GM12891 (cell line): ENCODE results near the gene PIM3.
"Not testable (repeated sequence)": the region's sequence is repeated elsewhere in the genome, so short reads cannot be mapped to it uniquely, and the experiment has no call there.

ENCODE experiments used
- DNase-seq: peaks from one replicate; pipeline ENCODE4 v3.0.0; 2011; ENCODE audit warnings: low spot score; ENCODE audit not compliant: insufficient read length
- FAIRE-seq: peaks from 2 replicates; lab custom pipeline; 2011; peaks lifted over from hg19 to GRCh38; lab: Jason Lieb, UNC
- PAX5 ChIP-seq: IDR thresholded peaks from 2 replicates; pipeline ENCODE4 v1.6.1; 2011; ENCODE audit warnings: low read length, moderate library complexity, mild to moderate bottlenecking; ENCODE audit not compliant: insufficient read depth, severe bottlenecking
- POLR2A ChIP-seq: IDR thresholded peaks from 2 replicates; pipeline ENCODE4 v1.6.1; 2011; ENCODE audit warnings: low read depth, low read length, control low read depth
- POLR2AphosphoS5 ChIP-seq: IDR thresholded peaks from 2 replicates; pipeline ENCODE4 v1.6.1; 2011; ENCODE audit warnings: low read depth, low read length, control low read depth
- POU2F2 ChIP-seq: IDR thresholded peaks from 2 replicates; pipeline ENCODE4 v1.6.1; 2011; ENCODE audit warnings: low read depth, mild to moderate bottlenecking, control low read depth, low read length, moderate library complexity
- SPI1 ChIP-seq: IDR thresholded peaks from 2 replicates; pipeline ENCODE4 v1.6.1; 2011; ENCODE audit warnings: low read depth, low read length, control low read depth
- TAF1 ChIP-seq: IDR thresholded peaks from 2 replicates; pipeline ENCODE4 v1.6.1; 2011; ENCODE audit warnings: low read depth, low read length, control low read depth

Gene PIM3

DNA sequence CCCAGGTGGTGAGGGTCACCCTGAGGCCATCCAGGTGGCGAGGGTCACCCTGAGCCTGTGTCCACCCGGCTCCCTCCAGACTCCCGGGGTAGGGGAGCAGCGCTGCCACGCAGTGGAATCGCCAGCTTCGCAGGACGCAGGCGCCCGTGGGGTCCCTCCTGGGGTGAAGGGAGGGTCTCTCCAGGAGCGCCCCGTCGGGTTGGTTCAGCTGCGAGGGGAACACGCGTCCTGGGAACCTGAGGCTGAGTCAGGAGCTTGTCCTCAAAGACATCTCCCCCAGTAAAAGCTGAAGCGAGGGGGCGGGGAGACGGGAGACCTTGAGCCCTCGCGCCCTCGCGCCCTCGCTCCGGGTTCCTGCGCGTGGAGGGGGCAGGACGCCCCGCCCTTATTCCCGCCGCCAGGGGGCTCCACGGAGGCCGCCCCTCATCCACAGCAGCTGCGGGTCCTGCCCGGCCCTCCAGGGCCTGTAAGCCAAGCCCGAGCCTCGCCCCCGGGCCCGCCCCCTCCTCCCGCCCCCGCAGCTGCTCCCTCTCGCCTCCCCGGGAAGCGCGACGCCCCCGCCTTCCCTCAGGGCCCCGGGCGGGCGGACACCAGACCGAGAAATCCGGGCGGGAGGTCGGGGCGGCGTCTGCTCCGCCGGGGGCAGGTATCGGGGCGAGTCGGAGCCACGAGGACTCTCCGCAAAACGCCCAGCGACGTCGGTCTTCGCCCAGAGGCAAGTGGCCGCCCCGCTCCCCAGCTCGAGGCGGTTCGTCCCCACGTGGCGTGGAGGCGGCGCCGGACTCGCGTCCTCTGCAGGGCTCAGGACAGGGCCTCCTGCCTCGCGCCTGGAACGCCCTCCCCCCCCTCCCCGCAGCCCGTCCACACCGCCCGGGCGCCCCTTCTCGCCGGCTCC lies 22.8 kb downstream of the PIM3 start:
- DNase-seq (no peak), FAIRE-seq (no peak)
- no peak for TF ChIP-seq POU2F2
- TF ChIP-seq PAX5: no peak
- TF ChIP-seq POLR2A: no peak
- TF ChIP-seq TAF1: no peak
- no peak for TF ChIP-seq SPI1
- TF ChIP-seq POLR2AphosphoS5: no peak

DNA sequence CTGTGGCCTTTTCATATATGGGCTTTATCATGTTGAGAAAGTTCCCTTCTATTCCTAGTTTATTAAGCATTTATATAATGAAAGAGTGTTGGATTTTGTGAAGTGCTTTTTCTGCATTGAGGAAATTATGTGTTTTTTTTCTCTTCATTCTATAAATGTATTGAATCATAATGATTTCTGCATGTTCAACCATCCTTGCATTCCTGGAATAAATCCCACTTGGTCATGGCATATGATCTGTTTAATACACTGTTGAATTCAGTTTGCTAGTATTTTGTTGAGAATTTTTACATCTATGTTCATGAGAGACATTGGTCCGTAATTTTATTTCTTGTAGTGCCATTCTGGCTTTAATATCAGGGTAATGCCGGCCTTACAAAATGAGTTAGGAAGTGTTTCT lies 25.8 kb downstream of the PIM3 start:
- no peak for FAIRE-seq
- DNase-seq: no peak
- no peak for TF ChIP-seq TAF1
- TF ChIP-seq PAX5: no peak
- TF ChIP-seq SPI1: no peak
- TF ChIP-seq POLR2A: no peak
- no peak for TF ChIP-seq POU2F2
- no peak for TF ChIP-seq POLR2AphosphoS5

DNA sequence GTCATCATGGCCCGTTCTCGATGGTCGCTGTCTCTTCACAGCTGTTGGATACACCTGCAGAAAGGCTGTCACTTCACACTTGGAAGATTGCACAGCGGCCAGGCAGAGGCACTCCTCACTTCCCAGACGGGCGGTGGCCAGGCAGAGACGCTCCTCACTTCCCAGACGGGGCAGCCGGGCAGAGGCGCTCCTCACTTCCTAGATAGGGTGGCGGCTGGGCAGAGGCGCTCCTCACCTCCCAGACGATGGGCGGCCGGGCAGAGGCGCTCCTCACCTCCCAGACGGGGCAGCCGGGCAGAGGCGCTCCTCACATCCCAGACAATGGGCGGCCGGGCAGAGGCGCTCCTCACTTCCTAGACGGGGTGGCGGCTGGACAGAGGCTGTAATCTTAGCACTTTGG lies 29.3 kb downstream of the PIM3 start:
- not testable (repeated sequence) for DNase-seq, FAIRE-seq

DNA sequence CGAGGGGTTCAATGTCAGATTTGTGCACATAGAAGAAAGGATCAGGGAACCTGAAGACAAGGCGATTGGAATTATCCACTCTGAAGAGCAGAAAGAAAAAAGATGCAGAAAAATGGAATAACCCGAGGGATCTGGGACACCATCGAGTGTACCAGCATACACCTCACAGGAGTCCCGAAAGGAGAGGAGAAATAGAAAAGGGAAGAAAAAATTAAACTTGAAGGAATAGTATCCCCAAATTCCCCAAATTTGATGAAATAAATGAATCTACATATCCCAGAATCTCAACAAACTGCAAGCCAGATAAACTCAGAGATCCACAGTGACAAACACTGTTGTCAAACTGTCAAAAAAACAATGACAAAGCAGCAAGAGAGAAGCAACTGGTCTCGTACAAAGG lies 30.6 kb downstream of the PIM3 start:
- DNase-seq (no peak), FAIRE-seq (no peak)
- TF ChIP-seq POLR2A (no peak), POLR2AphosphoS5 (no peak), SPI1 (no peak), POU2F2 (no peak), PAX5 (no peak), TAF1 (no peak)

DNA sequence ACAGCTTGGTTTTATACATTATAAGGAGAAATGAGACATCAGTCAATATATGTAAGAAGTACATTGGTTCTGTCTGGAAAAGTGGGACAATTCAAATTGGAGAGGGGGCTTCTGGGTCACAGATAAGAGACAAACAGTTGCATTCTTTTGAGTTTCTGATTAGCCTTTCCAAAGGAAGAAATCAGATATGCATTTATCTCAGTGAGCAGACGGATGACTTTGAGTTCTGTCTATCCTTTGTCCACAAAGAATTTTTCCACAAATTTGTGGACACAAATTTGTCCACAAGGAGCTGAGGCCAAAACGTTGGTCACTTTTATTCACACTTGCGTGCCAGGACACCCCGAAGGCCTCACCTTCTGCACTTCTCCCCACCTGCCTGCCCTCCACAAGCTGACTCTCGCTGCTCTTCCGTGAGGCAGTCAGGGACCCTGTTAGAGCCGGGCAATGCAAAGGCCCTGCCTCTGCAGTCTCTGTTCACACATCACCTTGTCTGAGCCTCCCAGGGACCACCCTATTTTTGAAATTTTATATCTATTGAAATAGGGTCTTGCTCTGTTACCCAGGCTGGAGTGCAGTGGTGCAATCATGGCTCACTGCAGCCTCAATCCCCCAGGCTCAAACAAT lies 31.4 kb downstream of the PIM3 start:
- no peak for DNase-seq
- no peak for TF ChIP-seq POLR2A
- no peak for TF ChIP-seq PAX5
- no peak for TF ChIP-seq SPI1
- TF ChIP-seq POLR2AphosphoS5: no peak
- no peak for TF ChIP-seq TAF1
- TF ChIP-seq POU2F2: no peak
- FAIRE-seq: no peak

DNA sequence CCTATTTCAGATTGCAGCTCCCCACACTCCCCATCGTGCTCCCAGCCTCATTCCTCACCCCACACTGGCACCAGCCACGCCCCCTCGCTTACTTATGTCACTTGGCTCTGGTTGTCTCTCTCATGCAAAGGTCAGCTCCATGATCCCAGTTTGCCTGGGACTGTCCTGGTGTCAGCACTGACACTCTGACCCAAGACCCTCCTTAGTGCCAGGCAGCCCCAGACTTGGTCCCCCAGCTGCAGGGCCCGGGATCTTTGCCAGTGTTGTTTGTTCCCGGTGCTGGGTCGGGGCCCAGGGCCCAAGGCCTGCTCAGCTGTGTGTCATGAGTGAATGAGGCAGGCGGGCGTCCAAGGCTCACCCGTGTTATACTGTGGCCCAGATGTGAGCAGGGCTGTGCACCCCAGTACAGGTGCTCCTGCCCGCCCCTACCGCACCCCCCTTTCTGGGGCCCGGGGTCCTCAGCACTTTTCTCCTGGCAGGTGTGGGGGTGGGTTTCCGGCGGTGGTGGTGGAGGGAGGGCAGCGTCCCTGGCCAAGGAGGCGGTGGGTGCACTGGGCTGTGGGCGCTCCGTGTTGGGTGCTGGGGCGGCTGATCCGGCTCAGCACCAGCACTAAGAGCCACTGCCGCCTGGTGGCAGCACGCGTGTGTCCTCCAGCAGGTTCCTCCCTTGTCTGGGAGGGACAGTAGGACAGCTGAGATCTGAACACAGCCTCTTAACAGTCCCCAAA lies 32.5 kb downstream of the PIM3 start:
- peak; percentile 90 for FAIRE-seq

DNA sequence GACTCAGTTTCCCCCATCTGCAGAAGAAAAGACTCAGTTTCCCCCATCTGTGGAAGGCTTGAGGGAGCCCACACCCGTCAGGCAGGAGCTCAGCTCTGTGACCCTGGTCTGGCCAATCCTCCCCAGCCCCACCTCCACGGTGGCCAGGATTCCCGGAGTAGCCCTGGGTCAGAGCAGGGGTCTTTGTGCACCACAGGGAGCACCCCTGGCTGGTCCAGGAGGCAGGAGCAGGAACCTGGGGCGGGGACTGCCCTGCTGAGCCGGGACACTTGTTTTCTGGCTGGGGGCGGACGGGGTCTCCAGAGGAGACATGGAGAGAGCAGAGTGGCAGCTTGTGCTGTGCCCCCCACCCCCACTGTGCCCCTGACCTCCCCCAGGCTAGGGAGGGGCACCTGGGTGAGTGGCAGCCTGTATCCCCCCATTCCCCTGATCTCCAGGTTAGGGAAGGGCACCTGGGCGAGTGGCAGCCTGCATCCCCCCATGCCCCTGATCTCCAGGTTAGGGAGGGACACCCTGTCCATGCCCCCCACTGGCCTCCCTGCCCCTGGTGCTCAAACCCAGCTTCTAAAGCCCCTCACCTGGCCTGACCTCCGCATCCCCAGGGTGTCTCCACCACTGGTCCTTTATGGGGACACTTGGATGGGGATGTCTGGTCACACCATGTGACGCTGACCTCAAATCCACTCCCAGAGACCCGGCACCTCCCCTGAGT lies 33.2 kb downstream of the PIM3 start:
- FAIRE-seq (no peak), DNase-seq (no peak)
- TF ChIP-seq SPI1 (no peak), POU2F2 (no peak), TAF1 (no peak)

More for the DNA sequence above, 32.5 kb downstream of the PIM3 start:
- TF ChIP-seq POLR2A: no peak
- DNase-seq: peak; percentile 82

DNA sequence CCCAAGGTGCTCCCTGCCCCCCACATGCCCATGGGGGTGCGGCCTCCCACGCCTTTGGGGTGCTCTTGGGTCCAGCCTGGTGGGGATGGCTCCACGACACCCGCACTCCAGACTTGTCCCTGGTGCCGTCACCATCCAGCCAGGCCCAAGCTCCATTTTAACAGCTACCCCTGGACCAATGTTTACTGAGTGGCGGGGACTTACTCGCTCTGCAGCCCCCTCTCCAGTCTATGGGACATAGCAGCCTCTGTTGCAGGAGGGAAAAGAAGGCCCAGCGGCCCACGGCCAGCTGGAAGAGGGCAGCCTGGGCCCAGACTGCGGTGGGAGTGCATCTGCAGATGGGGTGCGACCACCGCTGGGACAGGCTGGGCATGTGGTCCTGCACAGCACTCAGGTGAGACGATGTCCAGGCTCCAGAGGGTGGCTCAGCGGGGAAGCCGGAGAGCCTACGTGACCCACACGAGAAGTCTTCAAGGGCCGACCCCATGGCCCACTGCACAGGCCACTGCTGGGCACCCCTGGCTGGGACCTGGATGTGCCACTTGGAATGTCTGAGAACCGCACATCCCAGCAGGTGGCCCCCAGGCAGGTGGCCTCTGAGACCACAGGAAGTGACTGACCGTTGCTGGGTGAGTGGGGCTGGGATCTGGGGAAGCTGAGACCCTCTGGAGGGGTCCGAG lies 33.9 kb downstream of the PIM3 start:
- DNase-seq (no peak), FAIRE-seq (no peak)
- TF ChIP-seq SPI1 (no peak), TAF1 (no peak), POLR2AphosphoS5 (no peak), POLR2A (no peak), PAX5 (no peak), POU2F2 (no peak)

DNA sequence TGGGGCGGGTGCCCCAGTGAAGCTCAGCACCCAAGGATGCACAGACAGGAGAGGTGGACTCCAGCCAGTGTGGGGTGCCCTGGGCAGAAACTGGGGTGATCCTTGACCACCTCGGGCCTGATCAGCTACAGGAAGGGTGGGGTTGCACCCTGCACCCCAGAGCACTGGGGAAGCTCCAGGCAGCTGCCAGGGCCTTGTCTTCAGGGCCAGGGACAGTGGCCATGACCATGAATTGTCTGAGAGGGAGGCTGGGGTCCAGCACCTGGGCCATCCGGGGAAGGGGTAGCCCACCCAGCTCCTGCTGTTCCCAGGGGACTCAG lies 34.4 kb downstream of the PIM3 start:
- no peak for DNase-seq
- TF ChIP-seq SPI1 (no peak), POLR2A (no peak), TAF1 (no peak), POLR2AphosphoS5 (no peak), PAX5 (no peak), POU2F2 (no peak)
- FAIRE-seq: no peak
